Measurements from ENCODE around the gene PRRT1B.

DNA sequence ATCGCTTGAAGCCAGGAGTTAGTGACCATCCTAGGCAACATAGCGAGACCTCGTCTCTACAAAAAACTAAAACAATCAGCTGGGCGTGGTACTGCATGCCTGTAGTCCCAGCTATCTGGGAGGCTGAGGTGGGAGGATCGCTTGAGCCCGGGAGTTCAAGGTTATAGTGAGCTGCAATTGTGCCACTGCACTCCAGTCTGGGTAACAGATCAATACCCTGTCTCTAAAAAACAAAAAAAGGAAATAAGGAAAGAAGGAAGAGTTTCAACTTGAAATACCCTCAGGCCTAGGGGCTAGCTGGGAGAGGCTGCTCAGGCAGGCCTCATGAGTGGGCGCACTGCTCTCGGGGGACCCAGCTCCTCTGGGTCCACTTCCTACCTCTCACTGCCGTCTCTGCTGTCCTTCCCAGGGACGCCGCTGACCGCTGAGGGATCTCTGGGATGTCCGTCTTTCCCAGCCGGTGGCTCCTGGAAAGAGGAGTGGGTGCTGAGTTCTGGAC lies 56.4 kb downstream of the PRRT1B start:
- TF ChIP-seq, protein P1, sequence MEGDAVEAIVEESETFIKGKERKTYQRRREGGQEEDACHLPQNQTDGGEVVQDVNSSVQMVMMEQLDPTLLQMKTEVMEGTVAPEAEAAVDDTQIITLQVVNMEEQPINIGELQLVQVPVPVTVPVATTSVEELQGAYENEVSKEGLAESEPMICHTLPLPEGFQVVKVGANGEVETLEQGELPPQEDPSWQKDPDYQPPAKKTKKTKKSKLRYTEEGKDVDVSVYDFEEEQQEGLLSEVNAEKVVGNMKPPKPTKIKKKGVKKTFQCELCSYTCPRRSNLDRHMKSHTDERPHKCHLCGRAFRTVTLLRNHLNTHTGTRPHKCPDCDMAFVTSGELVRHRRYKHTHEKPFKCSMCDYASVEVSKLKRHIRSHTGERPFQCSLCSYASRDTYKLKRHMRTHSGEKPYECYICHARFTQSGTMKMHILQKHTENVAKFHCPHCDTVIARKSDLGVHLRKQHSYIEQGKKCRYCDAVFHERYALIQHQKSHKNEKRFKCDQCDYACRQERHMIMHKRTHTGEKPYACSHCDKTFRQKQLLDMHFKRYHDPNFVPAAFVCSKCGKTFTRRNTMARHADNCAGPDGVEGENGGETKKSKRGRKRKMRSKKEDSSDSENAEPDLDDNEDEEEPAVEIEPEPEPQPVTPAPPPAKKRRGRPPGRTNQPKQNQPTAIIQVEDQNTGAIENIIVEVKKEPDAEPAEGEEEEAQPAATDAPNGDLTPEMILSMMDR (IDR thresholded peaks at IDR 0.05) = no peak
- TF ChIP-seq POLR2AphosphoS5 (IDR thresholded peaks at IDR 0.05) (no peak), POLR2A (IDR thresholded peaks at IDR 0.05) (no peak)

All from gastroesophageal sphincter (tissue), 3 donors.